ENCODE data around the gene LRMDA.

LRMDA gene

DNA sequence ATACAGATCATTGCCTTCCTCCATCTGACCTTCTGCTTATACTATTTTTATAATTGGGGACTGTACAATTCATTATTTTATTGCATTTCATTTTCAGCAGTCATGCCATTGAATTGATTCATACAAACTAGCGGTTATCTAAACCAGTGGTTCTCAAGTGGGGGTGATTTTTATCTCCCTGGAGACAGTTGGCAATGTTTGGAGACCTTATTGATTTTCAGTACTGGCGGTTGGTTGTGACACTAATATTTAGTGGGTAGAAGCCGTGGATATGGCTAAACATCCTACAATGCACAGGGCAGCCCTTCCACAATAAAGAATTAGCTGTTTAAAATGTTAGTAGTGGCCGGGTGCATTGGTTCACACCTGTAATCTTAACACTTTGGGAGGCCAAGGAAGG lies 765.9 kb downstream of the LRMDA start:
- DNase-seq: no peak

GRCh38 chr10:76198287-76199035 lies 767.0 kb downstream of the LRMDA start:
- DNase-seq: no peak

DNA sequence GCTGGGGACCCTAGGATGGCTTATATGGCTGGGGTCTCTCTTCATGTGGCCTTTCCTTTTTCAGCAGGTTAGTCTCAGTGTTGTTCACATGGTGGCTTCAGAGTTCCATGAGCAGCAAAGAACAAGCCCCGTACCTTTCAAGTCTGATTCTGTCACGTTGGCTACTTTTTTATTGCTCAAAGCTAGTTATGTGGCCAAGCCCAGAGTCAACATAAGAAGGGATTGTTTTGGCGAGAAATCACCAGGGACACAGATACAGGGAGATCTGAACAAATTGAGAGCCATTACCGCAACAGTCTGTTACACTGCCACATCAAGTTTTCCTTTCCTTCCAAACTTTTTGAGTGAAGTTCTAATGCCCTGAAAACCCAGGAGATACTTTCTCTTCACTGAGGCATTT lies 770.5 kb downstream of the LRMDA start:
- no peak for DNase-seq

GRCh38 chr10:76202777-76203176 lies 771.4 kb downstream of the LRMDA start:
- DNase-seq: no peak

GRCh38 chr10:76205361-76205760 lies 773.9 kb downstream of the LRMDA start:
- no peak for DNase-seq

DNA sequence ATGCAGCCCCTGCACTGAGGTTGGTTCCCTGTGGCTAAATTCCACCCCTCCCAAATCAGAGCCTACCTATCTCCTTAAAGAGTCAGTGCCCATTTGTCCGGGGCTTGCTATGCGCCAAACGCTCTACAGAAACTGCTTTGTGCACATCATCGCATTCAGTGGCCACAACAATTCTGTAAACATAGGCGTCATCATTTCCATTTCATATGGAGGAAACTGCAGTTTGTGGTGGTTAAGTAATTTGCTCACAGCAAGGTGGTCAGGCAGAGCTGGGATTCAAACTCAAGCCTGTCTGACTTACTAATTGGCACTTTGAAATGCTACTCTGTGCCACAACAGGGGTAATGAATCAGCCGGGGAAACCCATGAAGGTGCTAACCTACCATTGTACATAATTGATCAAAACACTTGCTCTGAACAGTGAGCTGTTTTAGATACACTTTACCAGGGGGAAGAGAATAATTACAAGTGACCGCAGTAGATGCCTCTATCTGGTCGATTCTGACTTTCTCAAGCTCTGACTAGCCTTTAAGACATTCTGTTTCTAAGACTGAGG lies 775.5 kb downstream of the LRMDA start:
- DNase-seq: no peak

DNA sequence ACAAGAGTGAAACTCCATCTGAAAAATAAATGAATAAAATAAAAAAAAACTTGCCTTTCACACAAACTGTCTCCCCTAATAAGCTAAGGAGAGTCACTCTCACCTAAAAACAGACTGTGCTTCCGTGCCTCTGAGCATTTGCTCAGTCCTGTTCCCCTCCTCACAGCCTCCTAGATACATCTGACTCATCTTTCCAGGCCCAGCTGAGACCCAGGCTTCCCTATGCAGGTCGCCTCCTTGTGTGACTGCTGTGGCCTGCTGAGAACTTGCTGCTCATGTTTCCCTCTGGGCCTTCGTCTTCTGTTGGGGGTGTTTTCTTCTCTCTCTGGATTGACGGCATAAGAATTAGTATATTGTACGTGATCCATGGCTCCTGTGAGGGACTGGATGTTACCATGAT lies 777.7 kb downstream of the LRMDA start:
- DNase-seq: no peak

DNA sequence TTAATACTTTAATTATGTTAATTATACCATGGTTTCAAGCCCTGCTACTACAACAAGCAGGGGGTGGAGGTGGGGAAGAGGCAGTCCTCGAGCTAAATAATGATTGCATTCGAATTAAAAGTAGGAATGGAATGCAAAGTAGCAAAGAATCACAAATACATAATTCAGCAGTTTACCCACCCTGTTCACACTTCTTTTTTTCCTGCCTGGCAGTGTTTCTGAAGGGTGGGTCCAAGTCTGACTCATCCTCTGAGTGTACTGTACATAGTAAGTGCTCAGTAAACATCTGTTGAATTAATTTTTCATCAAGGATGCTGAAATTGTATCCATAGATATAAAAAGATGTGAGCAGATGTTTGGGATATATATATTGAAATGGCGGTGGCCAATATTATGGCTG lies 778.8 kb downstream of the LRMDA start:
- no peak for DNase-seq

DNA sequence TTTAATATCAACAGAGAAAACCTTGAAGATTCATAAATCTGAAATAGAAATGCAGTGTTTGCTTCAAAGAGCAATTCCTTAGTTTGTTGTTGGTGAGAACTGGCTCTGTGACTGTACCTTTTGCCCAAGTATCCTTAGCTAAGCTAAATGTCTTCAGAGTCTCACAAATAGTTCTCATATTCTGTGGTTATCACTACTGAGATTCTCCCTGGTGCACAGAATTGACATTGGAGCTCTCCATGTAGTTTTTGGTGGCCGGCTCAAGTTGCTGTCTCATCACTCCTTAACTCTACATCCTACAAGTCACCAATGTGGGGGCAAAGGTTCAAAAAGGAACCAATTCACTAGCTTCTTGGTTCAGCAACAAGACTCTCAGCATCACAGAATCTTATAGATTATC lies 780.3 kb downstream of the LRMDA start:
- DNase-seq: no peak

- no peak for DNase-seq
Observed at GRCh38 chr10:76213876-76214275, 782.5 kb downstream of the LRMDA start.

GRCh38 chr10:76218035-76218434 lies 786.6 kb downstream of the LRMDA start:
- DNase-seq: no peak

- DNase-seq: no peak
Observed at GRCh38 chr10:76229341-76229740, 797.9 kb downstream of the LRMDA start.

- no peak for DNase-seq
Observed at GRCh38 chr10:76230921-76231285, 799.5 kb downstream of the LRMDA start.

DNA sequence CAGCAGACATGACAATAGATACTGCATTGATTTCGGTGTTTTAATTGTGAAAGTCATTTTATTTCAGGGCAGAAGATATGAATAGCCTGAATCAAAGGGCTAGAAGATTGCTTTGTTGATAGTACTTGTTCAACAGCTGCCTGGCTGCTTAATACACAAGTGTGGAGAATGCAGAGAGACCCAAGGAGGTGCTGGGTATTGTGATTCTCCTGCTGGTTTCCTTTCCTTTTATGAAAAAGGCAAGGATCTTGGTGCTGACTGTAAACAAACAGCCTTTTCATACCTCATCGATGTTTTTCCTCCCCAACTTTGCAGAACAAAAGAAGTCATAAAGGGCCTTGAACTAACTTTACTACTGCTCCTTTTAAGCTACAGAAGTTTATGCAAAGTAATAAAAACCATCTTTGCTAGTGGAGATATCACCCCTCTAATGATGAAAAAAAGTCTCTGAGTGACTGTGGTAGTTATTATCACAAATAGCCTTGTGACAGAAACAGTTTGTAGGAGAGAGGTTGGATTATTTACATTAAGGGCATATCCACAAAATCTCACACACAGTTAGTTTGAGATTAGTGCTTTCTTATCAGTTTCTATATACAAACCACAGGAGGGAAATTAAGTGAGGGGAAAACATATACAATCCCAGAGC lies 800.0 kb downstream of the LRMDA start:
- no peak for DNase-seq

GRCh38 chr10:76234499-76235226 lies 803.2 kb downstream of the LRMDA start:
- DNase-seq: no peak

GRCh38 chr10:76236356-76236755 lies 804.9 kb downstream of the LRMDA start:
- no peak for DNase-seq

DNA sequence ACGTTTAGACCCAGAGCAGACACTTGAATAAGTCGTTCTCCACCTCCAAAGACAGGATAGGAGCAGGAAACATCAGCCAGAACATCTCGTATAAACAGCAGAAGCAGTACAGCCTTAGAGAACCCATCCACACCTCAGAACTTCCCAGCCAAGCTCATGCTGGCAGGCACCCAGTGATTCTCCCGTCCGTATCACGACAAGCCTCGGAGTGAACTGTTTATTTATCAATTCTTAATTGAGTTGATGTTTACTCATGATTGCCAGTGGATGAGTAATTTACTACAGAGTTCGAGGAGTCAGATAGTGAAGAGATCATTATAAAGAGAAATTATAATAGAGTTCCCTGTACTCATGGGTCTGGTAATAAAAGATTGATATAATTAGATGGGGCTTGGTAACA lies 811.5 kb downstream of the LRMDA start:
- no peak for DNase-seq

DNA sequence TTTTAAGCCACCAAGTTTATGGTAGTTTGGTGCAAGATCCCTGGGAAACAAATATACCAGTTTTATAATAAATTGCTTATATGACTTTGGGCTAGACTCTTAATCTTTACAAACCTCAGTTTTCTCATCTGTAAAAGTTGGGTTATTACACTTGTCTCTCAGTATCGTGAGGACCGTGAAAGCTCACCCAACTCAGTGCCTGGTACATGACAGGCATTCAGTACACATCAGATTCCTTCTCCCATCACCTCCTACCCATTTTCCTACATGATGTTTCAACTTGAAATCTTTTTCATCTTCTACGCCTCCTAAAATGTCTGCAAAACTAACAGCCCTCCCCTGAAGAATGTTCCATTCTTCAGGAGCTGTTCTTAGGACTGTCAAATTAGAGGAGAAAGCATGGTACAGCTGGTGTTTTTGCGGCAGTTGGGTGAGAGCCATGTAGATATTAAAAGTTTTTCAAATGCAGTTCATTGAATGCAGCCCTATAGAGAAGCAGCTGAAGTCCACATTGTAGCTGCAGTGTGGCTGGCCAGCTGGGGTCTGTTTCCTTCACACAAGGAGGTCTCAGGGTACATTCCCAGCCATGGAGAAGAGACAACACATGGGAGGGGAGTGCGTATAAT lies 812.8 kb downstream of the LRMDA start:
- no peak for DNase-seq

DNA sequence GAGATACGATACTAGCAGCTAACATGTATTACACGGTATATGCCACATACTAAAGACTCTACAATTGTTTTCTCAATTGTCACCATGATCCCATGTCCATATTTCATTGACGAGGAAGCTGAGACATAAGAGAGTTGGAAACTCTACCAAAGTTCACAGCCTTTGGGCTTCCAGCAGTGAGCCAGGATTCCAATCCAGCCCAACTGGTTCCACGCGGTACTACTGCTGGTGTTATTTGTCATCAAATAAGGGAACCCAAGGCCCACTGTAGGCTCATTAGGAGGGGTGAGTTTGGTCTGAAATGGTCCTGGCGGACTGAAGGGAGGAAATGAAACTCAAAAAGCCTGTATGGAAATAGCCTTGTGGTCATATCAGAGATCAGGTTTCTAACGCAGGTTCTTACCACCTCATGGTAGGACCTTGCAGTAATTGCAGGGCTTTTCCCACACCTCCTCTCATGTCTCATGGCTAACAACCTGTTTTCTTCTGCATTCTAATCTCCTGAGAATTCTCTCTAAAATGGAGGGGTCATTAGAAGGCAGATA lies 814.6 kb downstream of the LRMDA start:
- DNase-seq: no peak

DNA sequence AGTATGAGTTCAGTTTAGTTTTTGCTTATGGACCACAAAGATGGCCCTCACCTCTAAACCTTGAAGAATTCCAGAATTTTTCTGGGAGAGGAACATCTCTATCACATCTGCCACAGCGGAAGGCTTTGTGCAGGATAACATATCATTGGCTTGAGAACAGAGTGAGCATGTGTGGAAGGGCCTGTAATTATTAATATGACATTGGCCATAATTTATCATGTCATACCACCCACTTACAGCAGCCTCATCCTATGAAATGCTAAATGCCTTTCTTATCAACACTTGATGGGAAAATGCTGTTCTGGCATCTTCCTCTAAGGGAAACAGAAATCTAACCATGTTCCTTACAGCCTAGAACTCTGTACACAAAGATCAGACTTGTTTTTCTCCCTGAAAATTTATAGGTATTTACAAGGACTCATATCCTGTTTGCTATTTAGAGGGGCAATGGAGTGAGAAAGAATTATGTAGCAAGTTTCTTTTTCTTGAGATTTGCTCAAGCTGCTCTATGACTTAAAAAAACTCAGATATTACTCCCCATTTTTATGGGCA lies 817.3 kb downstream of the LRMDA start:
- no peak for DNase-seq

- no peak for DNase-seq
Observed at GRCh38 chr10:76251841-76252671, 820.6 kb downstream of the LRMDA start.

GRCh38 chr10:76252733-76253132 lies 821.3 kb downstream of the LRMDA start:
- DNase-seq: no peak

Measured in CD4-positive, alpha-beta T cell treated with Interleukin-10 for 1 hour (primary cell).